ENCODE results near the gene PRKACA.

Gene PRKACA

DNA sequence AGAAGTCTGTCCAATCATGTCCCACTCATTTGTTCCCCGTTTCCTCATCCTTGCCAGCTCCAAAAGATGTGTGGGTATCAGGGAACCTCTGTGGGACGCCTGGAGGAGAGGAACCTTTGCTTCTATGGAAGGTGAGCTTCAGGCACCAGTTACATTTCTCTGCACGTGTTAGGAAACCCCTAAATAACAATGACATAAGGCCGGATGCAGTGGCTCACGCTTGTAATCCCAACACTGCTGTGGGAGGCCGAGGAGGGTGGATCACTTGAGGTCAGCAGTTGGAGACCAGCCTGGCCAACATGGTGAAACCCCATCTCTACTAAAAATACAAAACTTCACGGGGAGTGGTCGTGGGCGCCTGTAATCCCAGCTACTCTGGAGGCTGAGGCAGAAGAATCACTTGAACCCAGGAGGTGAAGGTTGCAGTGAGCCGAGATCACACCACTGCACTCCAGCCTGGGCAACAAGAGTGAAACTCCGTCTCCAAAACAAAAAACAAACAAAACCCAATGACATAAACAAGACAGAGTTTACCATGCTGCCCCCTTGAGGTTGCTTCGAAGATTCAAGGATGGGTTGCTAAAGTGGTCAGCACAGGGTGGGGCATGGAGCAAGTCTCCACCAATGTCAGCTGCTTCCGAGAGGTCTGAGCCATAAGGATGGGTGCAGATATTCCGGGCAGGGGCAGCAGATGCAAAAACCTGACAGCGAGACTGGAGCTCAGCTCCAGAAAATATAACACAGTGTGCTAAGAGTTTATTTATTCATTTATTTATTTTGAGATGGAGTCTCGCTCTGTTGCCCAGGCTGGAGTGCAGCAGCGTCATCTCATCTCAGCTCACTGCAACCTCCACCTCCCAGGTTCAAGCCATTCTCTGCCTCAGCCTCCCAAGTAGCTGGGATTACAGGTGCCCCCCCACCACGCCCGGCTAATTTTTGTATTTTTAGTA is 74.6 kb downstream of the PRKACA start:
- peak; percentile 38 for DNase-seq
